Measurements from ENCODE around the gene PRAMEF18.
"Not testable (repeated sequence)": the region's sequence is repeated elsewhere in the genome, so short reads cannot be mapped to it uniquely, and the experiment has no call there.

Gene PRAMEF18

GRCh38 chr1:13208712-13209111, 17.2 kb downstream of the PRAMEF18 start:
- not testable (repeated sequence) for DNase-seq (ENCODE audit: low spot score)

- not testable (repeated sequence) for DNase-seq (ENCODE audit: low spot score)
Observed at GRCh38 chr1:13201309-13201708, 24.6 kb downstream of the PRAMEF18 start, which contains the start of gene PRAMEF13. Gene PRAMEF13 (minus strand): TSS chr1:13201409. CDS start chr1:13199589, 1,820 bp downstream.

Measured in pons (tissue), 1 donor.